Uterus (tissue), 4 donors: ENCODE measurements around the gene MFSD6L. TPM values are rescaled to one million over a fixed set of nuclear protein-coding genes. Genes with fewer than 3 reads are reported as not detected.

ENCODE experiments used
- DNase-seq, 2 donors: peaks; one replicate each; pipeline ENCODE4 v3.0.0-alpha.2; 2019 to 2020
- H3K27ac ChIP-seq, 2 donors: fragments of 200-600 bp; sonication (generic); 1 replicate in 1 of 2; 2 replicates in 1 of 2; pipeline ENCODE4 v1.5.1; 2016 to 2018
- H3K27me3 ChIP-seq, 2 donors: fragments of 200-600 bp; sonication (generic); one replicate each; pipeline ENCODE4 v1.5.1; 2018 to 2019; ENCODE audit warnings: control low read depth in 1 of 2
- H3K36me3 ChIP-seq, 2 donors: fragments of 200-600 bp; sonication (generic); one replicate each; pipeline ENCODE4 v1.5.1; 2019; ENCODE audit warnings: control low read depth in 1 of 2
- H3K4me1 ChIP-seq, 2 donors: fragments of 200-600 bp; sonication (generic); one replicate each; pipeline ENCODE4 v1.5.1; 2018 to 2019; ENCODE audit warnings: control low read depth in 1 of 2
- H3K4me3 ChIP-seq, 2 donors: fragments of 200-600 bp; sonication (generic); 1 replicate in 1 of 2; 2 replicates in 1 of 2; pipeline ENCODE4 v1.5.1; 2018 to 2019; ENCODE audit warnings: mild to moderate bottlenecking in 1 of 2
- H3K9me3 ChIP-seq, 2 donors: fragments of 200-600 bp; sonication (generic); one replicate each; pipeline ENCODE4 v1.5.1; 2019; ENCODE audit warnings: control low read depth in 1 of 2
- POLR2A ChIP-seq, 2 donors: fragments of 450-650 bp; IDR thresholded peaks; one replicate each; pipeline ENCODE4 v1.6.1; 2016; ENCODE audit warnings: antibody characterized with exemption in 2 of 2, mild to moderate bottlenecking in 1 of 2, moderate library complexity in 1 of 2
- intact Hi-C: fragments of 100-400 bp; cut with DNase I; formaldehyde crosslinking; loops from one replicate; pipeline ENCODE4 v1.15.1; 2023; ENCODE audit warnings: low total_unique reads
- total RNA-seq, 4 donors: library from RNA; depleted of rRNA in 3 of 4; stranded (reverse); fragments of >200 nt in 3 of 4; gene quantifications; one replicate each; pipeline versions ENCODE4 v1.1.0 to v1.2.4, GENCODE V29; 2014 to 2023
- TF ChIP-seq, protein P1 (sequence below), 4 experiments: fragments of 200-600 bp in 2 of 4; fragments of 450-650 bp in 2 of 4; sonication (generic) in 2 of 4; IDR thresholded peaks; one replicate each; pipeline ENCODE4 v1.5.1; 2016 to 2019; ENCODE audit warnings: antibody characterized with exemption in 4 of 4, mild to moderate bottlenecking in 2 of 4, moderate library complexity in 1 of 4
- donor health status: DM: yes; HTN: yes; CAD: no.

MFSD6L gene
- total RNA-seq, 4 donors from 2014 or later = 2.4 TPM; not detected in 3

DNA sequence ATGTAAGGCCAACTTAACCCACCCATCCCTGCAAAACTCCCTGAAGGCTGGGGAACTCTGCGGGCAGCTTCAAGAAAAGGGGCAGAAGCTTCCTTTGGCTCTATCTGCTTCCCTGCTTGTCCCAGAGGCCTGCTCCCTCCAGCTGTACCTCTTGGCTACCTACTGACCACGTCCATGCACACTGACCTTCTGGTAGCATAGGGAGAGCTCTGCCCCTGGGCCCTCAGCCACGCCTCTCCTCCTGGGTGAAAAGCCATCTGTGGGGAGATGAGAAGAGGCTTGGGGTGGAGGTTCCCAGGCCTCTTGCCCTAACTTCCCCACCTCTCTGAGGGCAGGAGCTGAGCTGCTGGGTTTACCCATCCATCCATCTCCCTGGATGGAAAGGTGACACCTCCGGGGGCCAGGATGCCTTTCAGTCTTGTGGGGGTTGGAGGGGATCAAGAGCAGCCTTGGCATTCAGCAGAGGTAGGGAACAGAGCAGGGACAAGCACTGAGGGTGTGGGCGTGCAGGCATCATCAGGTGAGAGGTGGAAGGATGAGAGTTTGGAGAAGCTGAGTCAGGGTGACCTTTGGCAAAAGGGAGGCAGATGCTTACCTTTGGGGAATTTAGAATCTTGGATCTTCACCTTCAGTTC lies 23.4 kb upstream of the MFSD6L start:
- Histone ChIP-seq H3K27ac (no peak overlapping the region), H3K4me3 (no peak overlapping the region), H3K4me1 (no peaks in the 10 kb centered on the region), H3K36me3 (no peaks in the 10 kb centered on the region), H3K27me3 (no peaks in the 10 kb centered on the region), H3K9me3 (no peaks in the 10 kb centered on the region)
- no peak for DNase-seq
- TF ChIP-seq, protein P1, sequence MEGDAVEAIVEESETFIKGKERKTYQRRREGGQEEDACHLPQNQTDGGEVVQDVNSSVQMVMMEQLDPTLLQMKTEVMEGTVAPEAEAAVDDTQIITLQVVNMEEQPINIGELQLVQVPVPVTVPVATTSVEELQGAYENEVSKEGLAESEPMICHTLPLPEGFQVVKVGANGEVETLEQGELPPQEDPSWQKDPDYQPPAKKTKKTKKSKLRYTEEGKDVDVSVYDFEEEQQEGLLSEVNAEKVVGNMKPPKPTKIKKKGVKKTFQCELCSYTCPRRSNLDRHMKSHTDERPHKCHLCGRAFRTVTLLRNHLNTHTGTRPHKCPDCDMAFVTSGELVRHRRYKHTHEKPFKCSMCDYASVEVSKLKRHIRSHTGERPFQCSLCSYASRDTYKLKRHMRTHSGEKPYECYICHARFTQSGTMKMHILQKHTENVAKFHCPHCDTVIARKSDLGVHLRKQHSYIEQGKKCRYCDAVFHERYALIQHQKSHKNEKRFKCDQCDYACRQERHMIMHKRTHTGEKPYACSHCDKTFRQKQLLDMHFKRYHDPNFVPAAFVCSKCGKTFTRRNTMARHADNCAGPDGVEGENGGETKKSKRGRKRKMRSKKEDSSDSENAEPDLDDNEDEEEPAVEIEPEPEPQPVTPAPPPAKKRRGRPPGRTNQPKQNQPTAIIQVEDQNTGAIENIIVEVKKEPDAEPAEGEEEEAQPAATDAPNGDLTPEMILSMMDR (IDR thresholded peaks at IDR 0.05) = no peak
- no peak for TF ChIP-seq POLR2A (IDR thresholded peaks at IDR 0.05)
- intact Hi-C loops = no loop called here

DNA sequence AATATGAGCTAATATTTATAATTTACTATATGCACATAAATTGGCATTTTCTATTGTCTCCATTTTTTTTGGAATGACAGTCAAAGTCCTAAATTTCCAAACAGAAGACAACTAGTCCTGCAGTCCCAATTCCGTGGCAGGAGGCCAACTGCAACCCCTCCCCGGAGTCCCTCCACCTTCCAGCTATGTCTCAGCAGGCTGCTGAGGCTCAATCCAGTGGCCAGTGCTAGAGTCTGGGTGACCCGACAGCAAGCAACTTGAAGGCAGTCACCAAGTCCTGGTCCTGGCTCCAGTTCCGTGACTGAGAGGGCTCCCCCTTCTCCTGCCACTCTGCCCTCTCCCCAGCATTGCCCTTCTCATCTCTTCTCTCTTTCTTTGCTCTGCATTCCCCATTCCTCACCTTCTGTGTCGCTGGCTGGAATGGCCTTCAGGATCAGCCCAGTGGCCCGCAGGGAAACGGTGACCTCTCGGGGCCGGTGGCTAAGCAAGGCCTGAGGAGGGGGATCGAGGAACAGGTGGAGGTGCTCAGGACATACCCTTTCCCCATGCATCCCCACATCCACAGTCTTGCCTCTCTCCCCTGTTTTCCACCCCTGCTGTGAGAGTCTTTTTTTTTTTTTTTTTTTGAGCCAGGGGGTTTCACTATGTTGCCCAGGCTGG lies 22.4 kb upstream of the MFSD6L start:
- Histone ChIP-seq H3K27me3 (no peaks in the 10 kb centered on the region), H3K4me1 (no peaks in the 10 kb centered on the region), H3K27ac (no peak overlapping the region), H3K9me3 (no peaks in the 10 kb centered on the region), H3K36me3 (no peaks in the 10 kb centered on the region), H3K4me3 (no peak overlapping the region)
- no peak for DNase-seq
- TF ChIP-seq, protein P1 (IDR thresholded peaks at IDR 0.05) = no peak
- TF ChIP-seq POLR2A (IDR thresholded peaks at IDR 0.05) = no peak
- intact Hi-C loops = no loop called here

DNA sequence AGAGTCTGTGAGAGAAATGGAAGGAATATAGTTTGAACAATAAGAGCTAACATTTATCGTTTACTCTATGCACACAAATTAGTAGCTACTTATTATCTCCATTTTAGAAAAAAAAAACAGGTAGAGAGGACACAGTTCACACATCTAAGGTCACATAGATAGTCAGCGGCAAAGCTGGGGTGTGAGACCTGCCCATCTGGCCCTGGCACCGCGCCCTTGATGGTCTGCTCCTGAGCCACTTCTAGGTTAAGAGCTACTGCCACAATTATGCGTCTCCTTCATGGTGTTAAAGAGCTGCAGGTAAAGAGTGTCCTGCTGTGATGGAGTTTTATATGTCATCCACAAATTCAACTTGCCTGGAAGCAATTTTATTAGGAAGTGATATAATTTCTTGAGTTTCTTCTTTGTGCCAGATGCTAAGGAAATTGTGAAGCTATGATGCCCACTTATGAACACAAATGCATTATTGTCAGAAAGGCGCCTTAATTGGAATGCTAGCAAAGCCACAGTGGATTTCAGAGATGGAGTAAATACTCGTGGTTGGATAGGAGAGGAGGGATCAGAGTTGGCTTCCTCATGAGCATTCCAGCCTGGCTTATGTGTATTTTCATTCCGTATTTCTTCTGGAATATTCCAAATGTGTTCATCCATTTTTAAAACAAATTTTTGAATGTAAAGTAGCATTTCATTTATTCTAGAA lies 21.3 kb upstream of the MFSD6L start:
- no peaks in the 10 kb centered on the region for H3K36me3 ChIP-seq
- H3K4me1 ChIP-seq = no peaks in the 10 kb centered on the region
- no peak for TF ChIP-seq POLR2A (IDR thresholded peaks at IDR 0.05)
- TF ChIP-seq, protein P1 (IDR thresholded peaks at IDR 0.05) = no peak
- no peaks in the 10 kb centered on the region for H3K9me3 ChIP-seq
- no peak for DNase-seq
- no peak overlapping the region for H3K4me3 ChIP-seq
- intact Hi-C loops = no loop called here
- no peak overlapping the region for H3K27ac ChIP-seq
- H3K27me3 ChIP-seq = no peaks in the 10 kb centered on the region

DNA sequence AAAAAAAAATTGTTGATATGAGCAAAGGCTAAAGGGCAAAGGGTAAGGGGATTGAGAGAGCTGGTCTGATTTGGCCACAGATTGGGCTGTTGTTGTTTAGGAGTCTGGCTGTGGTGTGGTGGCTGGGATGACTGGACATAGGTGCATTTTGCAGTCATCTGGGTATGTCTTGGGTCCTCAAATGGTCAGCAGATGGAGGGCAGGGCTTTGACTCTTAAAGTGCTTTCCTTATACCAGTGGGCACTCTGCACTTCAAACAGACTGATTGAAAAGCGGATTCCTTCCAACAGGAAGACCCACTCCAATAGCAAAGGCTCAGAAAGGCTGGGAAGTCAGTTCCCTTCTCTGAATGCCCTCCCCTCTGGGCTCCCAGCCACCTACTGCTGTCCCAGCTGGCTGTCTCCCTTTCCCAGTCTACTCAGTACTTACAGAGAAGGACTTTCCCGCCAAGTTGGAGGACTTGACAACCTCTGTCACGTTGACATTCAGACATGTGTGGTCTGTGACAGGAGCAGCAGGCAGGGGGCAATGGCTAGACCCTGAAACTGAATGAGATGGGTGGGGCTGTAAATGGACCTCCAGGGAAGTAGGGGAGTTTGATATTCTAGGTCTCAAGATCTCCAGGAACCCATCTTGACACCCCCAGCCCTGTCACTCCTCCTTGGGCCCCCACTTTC lies 19.6 kb upstream of the MFSD6L start:
- Histone ChIP-seq H3K4me1 (no peaks in the 10 kb centered on the region), H3K27me3 (no peaks in the 10 kb centered on the region), H3K4me3 (no peak overlapping the region), H3K36me3 (no peaks in the 10 kb centered on the region), H3K9me3 (no peaks in the 10 kb centered on the region), H3K27ac (no peak overlapping the region)
- intact Hi-C loops = no loop called here
- no peak for TF ChIP-seq POLR2A (IDR thresholded peaks at IDR 0.05)
- TF ChIP-seq, protein P1 (IDR thresholded peaks at IDR 0.05) = no peak
- DNase-seq = no peak
